Measurements from ENCODE around the gene ARHGAP30.
"Not testable (repeated sequence)": the region's sequence is repeated elsewhere in the genome, so short reads cannot be mapped to it uniquely, and the experiment has no call there.

ARHGAP30 gene

DNA sequence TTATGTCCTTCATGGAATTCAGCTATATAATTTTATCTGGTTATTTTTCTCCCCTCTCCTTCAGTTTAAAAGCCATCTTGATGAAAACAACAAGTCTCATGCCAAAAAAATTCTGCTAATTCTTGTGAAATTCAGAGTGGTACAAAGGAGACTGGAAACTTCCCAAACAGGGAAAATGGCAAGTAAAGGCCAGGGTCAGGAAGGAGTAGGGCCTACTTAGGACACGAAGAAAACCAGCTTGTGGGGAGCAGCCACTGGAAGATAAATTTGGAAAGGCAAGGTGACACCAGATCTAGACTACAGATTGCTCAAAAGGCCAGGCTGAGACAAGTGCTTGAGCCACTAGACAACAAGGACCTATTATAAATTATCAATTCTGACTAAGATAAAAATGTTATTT is 37.3 kb downstream of the ARHGAP30 start:
- no peak overlapping the region for H2AFZ ChIP-seq (ENCODE audit: low read length)
- TF ChIP-seq, protein P1, sequence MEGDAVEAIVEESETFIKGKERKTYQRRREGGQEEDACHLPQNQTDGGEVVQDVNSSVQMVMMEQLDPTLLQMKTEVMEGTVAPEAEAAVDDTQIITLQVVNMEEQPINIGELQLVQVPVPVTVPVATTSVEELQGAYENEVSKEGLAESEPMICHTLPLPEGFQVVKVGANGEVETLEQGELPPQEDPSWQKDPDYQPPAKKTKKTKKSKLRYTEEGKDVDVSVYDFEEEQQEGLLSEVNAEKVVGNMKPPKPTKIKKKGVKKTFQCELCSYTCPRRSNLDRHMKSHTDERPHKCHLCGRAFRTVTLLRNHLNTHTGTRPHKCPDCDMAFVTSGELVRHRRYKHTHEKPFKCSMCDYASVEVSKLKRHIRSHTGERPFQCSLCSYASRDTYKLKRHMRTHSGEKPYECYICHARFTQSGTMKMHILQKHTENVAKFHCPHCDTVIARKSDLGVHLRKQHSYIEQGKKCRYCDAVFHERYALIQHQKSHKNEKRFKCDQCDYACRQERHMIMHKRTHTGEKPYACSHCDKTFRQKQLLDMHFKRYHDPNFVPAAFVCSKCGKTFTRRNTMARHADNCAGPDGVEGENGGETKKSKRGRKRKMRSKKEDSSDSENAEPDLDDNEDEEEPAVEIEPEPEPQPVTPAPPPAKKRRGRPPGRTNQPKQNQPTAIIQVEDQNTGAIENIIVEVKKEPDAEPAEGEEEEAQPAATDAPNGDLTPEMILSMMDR (IDR thresholded peaks at IDR 0.05; ENCODE audit: low read length), result no peak
- TF ChIP-seq EZH2 (IDR thresholded peaks at IDR 0.05; ENCODE audit: borderline replicate concordance, low read length), result no peak
- H3K9me2 ChIP-seq (ENCODE audit: low read depth, low read length), result no peaks in the 10 kb centered on the region
- no peak overlapping the region for H3K9ac ChIP-seq (ENCODE audit: low read length)
- H3K27me3 ChIP-seq (ENCODE audit: insufficient read depth, low read length), result no peaks in the 10 kb centered on the region
- no peaks in the 10 kb centered on the region for H3F3A ChIP-seq (ENCODE audit: insufficient read depth, low read length)
- H3K9me3 ChIP-seq (ENCODE audit: low read length), result no peaks in the 10 kb centered on the region
- H4K20me1 ChIP-seq (ENCODE audit: insufficient read depth, low read length), result no peaks in the 10 kb centered on the region
- H3K4me1 ChIP-seq (ENCODE audit: insufficient read depth, low read length, severe bottlenecking), result peaks cover 17% of the 10 kb centered on the region
- no peak overlapping the region for H3K4me3 ChIP-seq (ENCODE audit: low read depth, low read length, poor library complexity, severe bottlenecking)
- H3K36me3 ChIP-seq (ENCODE audit: insufficient read depth, low read length), result peaks cover 8% of the 10 kb centered on the region; the same call in 1 of the 2 replicates
- H3K27ac ChIP-seq (ENCODE audit: low read depth, low read length, poor library complexity, severe bottlenecking), result no peak overlapping the region
- H3K79me2 ChIP-seq (ENCODE audit: insufficient read depth, low read length), result no peaks in the 10 kb centered on the region
- H3K4me2 ChIP-seq (ENCODE audit: low read length), result no peak overlapping the region

DNA sequence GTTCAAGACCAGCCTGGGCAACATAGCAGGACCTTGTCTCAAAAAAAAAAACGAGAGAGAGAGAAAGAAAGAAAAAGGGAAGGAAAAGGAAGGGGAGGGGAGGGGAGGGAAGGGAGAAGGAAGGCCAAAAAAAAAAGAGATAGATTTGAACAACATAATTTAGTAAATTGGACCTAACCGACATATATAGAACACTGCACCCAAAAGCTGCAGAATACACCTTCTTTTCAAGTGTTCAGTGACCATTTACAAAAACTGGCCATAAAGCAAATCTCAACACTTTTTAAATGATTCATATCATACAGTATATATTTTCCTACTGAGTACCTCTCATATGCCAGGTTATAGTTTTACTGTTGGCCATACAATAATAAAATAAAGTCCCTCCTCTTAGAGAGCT is 37.8 kb downstream of the ARHGAP30 start:
- Histone ChIP-seq H3K79me2 (ENCODE audit: insufficient read depth, low read length) (no peaks in the 10 kb centered on the region), H3K4me3 (ENCODE audit: low read depth, low read length, poor library complexity, severe bottlenecking) (no peak overlapping the region), H2AFZ (ENCODE audit: low read length) (no peak overlapping the region), H3K9ac (ENCODE audit: low read length) (no peak overlapping the region), H3K27ac (ENCODE audit: low read depth, low read length, poor library complexity, severe bottlenecking) (no peak overlapping the region), H3K4me2 (ENCODE audit: low read length) (no peak overlapping the region), H4K20me1 (ENCODE audit: insufficient read depth, low read length) (no peaks in the 10 kb centered on the region), H3K9me2 (ENCODE audit: low read depth, low read length) (no peaks in the 10 kb centered on the region), H3K9me3 (ENCODE audit: low read length) (no peaks in the 10 kb centered on the region), H3K4me1 (ENCODE audit: insufficient read depth, low read length, severe bottlenecking) (peaks cover 16% of the 10 kb centered on the region), H3F3A (ENCODE audit: insufficient read depth, low read length) (no peaks in the 10 kb centered on the region), H3K27me3 (ENCODE audit: insufficient read depth, low read length) (no peaks in the 10 kb centered on the region), H3K36me3 (ENCODE audit: insufficient read depth, low read length) (peaks cover 8% of the 10 kb centered on the region; the same call in 1 of the 2 replicates)
- TF ChIP-seq EZH2 (IDR thresholded peaks at IDR 0.05; ENCODE audit: borderline replicate concordance, low read length), result no peak
- TF ChIP-seq, protein P1 (IDR thresholded peaks at IDR 0.05; ENCODE audit: low read length), result no peak

DNA sequence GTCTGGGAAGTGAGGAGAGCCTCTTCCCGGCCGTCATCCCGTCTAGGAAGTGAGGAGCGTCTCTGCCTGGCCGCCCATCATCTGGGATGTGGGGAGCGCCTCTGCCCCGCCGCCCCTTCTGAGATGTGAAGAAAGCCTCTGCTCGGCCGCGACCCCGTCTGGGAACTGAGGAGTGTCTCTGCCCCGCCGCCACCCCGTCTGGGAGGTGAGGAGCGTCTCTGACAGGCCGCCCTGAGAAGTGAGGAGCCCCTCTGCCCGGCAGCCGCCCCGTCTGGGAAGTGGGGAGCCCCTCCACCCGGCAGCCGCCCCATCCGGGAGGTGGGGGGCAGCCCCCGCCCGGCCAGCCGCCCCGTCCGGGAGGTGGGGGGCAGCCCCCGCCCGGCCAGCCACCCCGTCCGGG is 40.2 kb downstream of the ARHGAP30 start:
- H4K20me1 ChIP-seq (ENCODE audit: insufficient read depth, low read length); H3K79me2 ChIP-seq (ENCODE audit: insufficient read depth, low read length); H3K9ac ChIP-seq (ENCODE audit: low read length); H3K9me3 ChIP-seq (ENCODE audit: low read length); H3F3A ChIP-seq (ENCODE audit: insufficient read depth, low read length); H3K27me3 ChIP-seq (ENCODE audit: insufficient read depth, low read length); H3K4me1 ChIP-seq (ENCODE audit: insufficient read depth, low read length, severe bottlenecking); H3K36me3 ChIP-seq (ENCODE audit: insufficient read depth, low read length); H3K9me2 ChIP-seq (ENCODE audit: low read depth, low read length); H3K27ac ChIP-seq (ENCODE audit: low read depth, low read length, poor library complexity, severe bottlenecking); H3K4me3 ChIP-seq (ENCODE audit: low read depth, low read length, poor library complexity, severe bottlenecking); H3K4me2 ChIP-seq (ENCODE audit: low read length); H2AFZ ChIP-seq (ENCODE audit: low read length): not testable (repeated sequence)

DNA sequence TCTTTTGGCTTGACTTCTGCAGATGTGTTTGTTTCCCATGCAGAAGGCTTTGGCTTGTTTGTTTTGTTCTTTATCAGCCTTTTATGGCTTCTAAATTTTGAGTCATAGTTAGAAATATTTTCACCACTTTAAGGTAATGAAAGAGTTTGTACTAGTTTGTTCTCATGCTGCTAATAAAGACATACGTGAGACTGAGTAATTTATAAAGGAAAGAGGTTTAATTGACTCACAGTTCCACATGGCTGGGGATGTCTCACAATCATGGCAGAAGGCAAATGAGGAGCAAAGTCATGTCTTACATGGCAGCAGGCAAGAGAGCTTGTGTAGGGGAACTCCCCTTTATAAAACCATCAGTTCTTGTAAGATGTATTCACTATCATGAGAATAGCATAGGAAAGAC is 42.7 kb downstream of the ARHGAP30 start:
- not testable (repeated sequence) for H3K27ac ChIP-seq (ENCODE audit: low read depth, low read length, poor library complexity, severe bottlenecking); H3K79me2 ChIP-seq (ENCODE audit: insufficient read depth, low read length); H2AFZ ChIP-seq (ENCODE audit: low read length); H3F3A ChIP-seq (ENCODE audit: insufficient read depth, low read length); H3K4me2 ChIP-seq (ENCODE audit: low read length); H3K4me1 ChIP-seq (ENCODE audit: insufficient read depth, low read length, severe bottlenecking); H3K4me3 ChIP-seq (ENCODE audit: low read depth, low read length, poor library complexity, severe bottlenecking); H3K9ac ChIP-seq (ENCODE audit: low read length); H3K9me3 ChIP-seq (ENCODE audit: low read length); H4K20me1 ChIP-seq (ENCODE audit: insufficient read depth, low read length); H3K9me2 ChIP-seq (ENCODE audit: low read depth, low read length); H3K27me3 ChIP-seq (ENCODE audit: insufficient read depth, low read length); H3K36me3 ChIP-seq (ENCODE audit: insufficient read depth, low read length)

DNA sequence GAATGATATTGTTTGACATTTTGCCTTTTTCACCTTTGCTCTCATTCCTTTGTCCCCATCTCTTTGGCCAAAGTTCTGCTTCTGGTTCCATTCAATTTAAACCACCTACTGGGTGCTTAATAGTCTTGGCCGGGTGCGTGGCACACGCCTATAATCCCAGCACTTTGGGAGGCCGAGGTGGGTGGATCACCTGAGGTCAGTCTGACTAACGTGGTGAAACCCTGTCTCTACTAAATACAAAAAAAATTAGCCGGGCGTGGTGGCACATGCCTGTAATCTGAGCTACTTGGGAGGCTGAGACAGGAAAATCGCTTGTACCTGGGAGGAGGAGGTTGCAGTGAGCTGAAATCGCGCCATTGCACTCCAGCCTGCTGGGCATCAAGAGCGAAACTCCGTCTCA is 47.3 kb downstream of the ARHGAP30 start:
- not testable (repeated sequence) for H3K9me2 ChIP-seq (ENCODE audit: low read depth, low read length); H2AFZ ChIP-seq (ENCODE audit: low read length)

More for the DNA sequence above, 47.3 kb downstream of the ARHGAP30 start:
- H3K4me3 ChIP-seq (ENCODE audit: low read depth, low read length, poor library complexity, severe bottlenecking); H3K9me3 ChIP-seq (ENCODE audit: low read length); H3K4me2 ChIP-seq (ENCODE audit: low read length); H3K9ac ChIP-seq (ENCODE audit: low read length); H3F3A ChIP-seq (ENCODE audit: insufficient read depth, low read length); H3K36me3 ChIP-seq (ENCODE audit: insufficient read depth, low read length); H3K79me2 ChIP-seq (ENCODE audit: insufficient read depth, low read length); H3K27me3 ChIP-seq (ENCODE audit: insufficient read depth, low read length); H4K20me1 ChIP-seq (ENCODE audit: insufficient read depth, low read length): not testable (repeated sequence)
- peaks cover 41% of the 10 kb centered on the region for H3K4me1 ChIP-seq (ENCODE audit: insufficient read depth, low read length, severe bottlenecking)
- H3K27ac ChIP-seq (ENCODE audit: low read depth, low read length, poor library complexity, severe bottlenecking), result peak overlapping the region; percentile 57

Measured in OCI-LY1 (cell line).